NCI-H510A (cell line): ENCODE results near the gene EGR4.

ENCODE experiments used
- DNase-seq: peaks from one replicate; lab custom pipeline; 2025; lab: John Stamatoyannopoulos, UW

Gene EGR4

DNA sequence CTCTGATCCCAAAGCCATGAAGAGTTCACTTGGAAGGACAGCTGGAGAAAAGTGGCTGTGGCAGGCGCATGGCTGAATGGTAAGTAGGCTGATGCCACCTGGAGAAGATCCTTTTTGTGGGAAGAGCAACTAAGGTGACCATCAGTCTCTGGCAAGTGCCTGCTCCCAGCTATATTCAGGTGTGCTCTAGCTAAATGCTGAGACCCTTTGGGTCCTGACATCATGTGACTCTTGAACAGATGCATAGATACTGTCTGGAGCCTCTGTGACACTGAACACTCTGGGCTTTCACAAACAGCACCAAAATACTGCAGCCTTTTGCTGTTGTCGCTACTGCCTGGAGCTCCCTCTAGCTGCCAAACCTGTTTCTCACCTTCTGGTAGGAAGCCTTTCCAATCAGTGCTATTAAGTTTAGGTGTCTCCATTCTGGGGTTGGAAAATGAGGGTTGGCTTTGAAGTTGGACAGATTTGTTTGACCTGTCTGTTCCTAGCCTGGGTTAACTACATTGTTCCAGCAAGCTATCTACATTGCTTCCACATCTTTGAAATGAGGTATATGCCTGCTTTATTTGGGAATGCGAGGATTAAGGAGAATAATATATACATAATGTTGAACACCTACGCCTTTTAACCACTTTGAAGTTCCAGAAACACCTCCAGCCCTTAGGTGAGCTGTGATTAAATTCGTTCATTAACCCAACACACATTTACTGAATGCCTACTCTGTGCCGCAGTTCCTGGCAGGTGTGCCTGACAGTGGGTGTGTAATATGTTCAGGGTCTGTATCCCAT lies 3.1 kb downstream of the EGR4 start:
- DNase-seq = peak; percentile 28

DNA sequence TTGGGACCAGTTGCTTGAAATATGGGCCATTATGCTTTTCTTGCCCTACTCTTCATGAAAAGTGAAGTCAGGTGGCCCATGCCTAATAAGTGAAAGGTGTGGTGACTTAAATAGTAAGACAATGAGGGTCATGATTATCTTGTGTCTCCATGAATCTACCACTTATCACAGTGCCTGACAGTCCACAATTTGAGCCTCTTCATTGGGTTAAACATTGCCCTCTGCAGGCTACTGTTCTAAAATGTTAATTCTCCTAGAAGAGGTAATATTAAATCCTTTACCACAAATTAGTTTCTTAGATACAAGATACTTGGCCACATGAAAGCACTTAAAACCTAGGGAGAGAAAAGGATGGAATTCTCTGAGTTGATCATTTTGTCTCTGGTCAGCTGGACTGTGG lies 4.0 kb downstream of the EGR4 start:
- no peak for DNase-seq

DNA sequence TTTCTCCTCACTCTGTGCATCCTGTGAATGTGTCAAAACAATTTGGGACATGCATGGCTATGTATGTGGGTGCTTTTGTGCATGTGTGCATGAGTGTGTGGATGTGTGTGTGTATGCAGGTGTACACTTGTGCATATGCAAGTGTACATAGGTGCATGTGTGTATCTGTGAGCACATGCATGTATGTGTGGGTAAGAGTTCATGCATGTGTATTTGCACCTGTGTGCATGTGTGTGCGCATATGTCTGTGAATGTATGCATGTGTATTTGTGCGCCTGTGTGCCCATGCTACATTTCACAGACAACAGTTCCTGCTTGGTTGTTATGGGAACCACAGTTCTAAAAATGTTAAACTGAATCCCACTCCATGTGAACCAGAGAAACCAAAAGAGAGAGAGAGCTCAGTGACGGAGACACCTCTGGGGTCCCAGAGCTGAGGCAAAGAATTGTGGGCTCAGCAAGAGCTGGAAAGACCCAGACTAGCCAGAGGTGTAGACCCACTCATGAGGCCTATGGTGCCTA lies 7.2 kb downstream of the EGR4 start:
- no peak for DNase-seq

DNA sequence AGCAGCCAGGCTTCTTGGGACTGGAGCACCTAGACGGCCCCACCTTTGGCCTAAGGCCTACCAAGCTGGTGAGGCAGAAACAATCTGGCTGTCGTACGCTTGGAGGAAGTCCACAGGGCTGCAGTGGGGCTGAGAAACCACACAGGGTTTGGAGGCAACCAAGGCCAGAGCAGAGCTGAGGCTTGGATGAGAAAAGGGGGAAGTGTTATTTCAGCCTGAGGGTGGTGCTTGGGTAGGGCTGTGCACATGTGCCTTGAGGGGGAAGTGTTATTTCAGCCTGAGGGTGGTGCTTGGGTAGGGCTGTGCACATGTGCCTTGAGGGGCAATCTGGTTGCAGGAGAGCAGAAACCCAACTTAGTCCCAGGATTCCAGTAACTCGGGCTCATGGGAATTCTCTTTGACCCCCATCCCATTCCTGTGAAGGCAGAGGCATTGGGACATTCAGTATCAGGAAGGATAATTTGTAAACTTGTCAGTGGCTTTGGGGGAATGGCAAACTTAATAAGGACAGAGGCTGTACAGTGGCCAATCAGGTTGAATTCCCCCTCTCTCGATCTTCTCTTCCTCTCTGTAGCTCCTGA lies 8.1 kb downstream of the EGR4 start:
- no peak for DNase-seq

DNA sequence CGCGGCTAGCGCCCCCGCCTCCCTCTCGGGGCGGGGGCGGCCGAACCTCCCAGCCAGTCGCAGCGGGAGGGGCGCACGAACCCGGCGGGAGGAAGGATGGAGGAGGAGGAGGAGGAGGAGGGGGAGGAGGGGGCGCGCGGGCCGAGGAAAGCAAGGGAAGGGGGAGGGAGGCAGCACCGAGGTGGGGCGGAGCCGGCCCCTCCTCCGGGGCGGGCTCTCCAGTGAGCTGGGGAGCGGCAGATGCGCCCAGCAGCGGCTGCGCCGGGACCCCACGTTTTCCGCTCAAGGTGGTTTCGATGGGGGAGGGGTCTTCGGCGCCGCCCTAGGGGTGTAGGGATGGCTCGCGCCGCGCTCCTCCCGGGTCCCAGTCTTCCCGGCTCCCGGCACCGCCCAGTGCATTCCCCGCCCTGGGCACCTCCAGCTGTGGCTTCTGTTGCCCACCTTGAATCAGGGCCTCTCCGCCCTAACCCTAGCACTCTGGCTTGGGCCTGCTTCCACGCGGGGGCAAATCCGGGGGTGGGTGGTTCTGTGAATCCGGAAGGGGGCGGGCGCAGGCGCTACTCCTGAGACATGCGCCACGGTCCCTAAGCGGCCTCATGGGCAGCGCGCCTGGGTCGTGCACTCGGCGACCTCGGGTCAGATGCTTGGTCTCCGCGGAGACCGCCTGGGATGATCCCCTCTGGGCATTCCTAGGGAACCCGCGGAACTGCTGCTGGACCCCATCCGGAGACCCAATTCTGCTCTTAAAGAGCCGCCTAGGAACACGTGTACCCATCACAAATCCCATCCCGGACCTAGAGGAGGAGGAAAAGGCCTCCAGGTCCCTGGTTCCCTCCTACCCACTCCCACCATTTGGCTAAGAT lies 8.8 kb downstream of the EGR4 start, which contains the start of gene FBXO41:
Gene FBXO41 (minus strand): TSS at position 183 of the 863 bp plus-strand sequence. CDS start 14,848 bp downstream, outside the sequence.
- DNase-seq = peak; percentile 51

DNA sequence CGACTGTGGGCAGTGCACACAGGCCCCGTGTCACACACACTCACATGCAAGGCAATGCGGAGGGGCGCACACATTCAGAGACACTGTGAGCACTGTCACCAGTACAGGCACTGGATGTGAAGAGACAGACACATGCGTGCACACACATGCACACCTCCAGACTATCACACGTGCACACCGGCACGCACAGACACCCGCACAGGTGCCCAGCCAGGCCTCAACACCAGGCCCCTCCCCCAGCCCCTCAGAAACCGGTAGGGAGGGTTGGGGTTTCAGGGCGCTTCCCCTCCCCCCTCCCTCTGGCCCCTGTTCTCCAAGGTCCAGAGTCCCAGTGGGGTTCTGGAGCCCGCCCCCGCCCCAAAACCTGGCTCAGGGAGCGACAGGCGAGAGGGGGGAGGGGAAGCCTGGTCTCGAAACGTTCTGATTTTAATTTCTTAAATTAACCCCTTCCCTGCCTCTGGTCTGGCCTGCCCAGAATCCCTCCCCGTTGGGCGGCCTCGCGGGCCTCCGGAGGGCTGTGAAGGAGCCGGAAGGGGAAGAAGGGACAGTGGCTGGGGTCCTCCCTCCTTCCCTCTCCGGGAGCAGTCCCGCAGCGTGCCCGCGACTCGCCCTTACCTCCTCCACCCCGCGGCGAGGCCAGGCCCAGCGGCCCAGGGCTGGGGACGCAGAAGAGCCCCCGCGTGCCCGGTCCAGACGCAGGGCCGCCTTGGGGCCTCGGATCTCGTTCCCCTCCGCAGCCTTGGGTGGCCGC lies 9.6 kb downstream of the EGR4 start:
- no peak for DNase-seq

DNA sequence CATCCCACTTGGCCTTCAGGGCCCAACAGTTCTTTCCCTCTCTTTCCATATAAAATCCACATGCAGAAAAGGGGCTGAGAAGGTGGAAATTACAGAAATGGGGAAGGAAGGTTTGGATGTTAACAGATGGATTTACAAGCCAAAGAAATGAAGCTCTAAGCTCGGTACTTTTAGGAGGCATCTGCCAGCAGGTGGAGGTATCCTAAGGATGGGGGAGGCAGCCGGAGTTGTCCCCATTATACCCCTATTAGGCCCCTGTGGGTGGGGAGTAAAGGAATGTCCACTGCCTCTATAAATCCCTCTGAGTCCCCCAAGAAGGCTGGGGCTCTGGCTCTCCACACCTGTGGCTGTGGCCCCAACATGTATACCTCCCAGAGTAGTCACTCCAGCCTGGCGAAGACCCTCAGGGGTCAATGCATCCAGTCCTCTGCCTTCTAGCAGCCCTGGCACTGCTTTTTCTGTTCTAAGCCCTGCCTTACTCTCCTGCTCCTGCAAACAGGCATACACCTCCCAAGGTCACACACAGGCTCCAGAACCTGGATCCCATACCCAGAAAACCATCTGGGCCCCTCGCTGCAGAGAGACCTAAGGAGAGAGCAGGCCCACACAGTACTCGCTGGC lies 10.3 kb downstream of the EGR4 start:
- DNase-seq = no peak

DNA sequence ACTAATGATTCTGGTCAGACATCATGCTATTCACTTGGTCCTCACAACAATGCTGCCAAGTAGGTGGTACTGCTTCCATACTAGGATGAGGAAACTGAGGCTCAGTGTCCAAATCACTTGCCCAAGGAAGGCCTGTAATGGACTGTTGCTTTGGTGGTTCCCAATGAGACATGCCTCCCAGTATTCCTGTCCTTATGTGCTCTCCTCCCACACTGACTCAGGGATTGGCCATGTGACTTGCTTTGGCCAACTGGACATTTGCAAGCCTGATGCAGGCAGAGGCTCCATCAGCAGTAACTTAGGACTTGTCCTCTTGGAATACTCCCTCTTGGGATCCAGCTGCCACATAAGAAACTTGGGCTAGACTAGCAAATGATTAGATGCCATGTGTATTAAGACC lies 12.1 kb downstream of the EGR4 start:
- DNase-seq = no peak

DNA sequence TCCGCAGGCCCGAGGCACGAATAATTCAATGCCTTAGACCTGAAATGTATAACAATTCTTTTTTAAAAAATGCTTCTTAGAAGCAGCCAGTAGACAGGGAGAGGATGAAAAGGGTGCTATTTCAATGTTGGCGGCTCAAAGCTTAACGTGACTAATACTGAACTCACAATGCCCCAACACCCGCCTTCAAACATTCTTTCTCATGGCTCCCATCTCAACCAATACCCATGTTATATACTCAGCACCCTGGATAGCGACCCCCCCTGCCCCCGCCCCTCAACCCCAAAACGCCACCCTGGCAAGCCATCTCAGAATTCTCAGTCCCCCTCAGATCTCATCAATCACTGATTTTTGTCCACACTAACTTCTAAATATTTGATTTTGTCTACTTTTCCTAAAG lies 13.5 kb downstream of the EGR4 start:
- DNase-seq = no peak

DNA sequence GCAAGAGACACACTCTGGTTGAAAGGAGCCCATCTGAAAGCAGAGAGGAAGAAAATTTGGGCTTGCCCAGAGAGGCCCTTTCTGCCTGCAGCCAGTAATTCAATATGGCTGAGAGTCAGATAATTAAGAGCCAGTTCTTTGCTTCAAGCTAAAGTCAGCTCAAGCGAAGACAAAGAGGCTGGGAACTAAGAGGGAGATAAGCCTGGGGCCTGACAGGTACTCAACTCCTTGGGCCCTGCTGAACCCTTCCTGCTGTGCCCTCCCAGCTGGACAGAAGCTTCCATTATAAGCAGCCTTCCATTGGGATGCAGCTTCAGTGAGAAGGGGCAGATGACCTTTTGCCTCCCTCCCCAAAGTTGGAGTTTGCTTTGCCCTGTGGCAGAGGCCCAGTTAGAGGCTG lies 21.1 kb downstream of the EGR4 start:
- no peak for DNase-seq

DNA sequence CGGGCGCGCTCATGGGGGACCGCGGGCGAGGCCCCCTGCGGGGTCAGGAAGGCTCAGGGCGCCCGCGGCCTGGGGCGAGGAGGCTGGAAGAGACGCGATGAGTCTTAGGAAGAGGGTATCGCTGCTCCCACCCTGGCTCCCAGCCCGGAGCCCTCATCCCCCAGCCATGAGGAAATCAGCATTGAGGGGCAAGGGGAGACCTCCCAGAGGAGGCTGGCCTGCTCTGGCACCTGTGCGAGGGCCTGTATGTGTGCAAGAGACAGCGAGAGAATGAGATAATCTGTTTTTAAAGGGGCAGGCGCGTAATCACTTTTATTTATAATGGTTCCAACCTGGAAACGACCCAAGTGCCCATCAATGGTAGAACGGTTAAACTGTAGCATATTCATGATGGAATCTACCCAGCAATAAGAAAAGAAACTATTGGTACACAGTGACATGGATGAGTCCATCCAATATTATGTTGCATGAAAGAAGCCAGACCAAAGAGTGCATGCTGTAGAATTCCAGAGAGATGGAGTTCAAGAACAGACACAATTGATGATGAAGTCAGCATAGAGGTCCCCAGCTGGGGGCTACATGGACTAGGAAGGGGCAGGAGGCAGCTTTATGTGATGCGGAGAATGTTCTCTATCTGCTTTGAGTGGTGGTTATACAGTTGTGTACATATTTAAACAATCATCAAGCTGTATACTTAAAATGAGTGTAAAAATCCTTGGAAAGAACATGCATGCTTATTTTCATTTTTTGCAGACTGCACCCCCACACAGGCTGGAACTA lies 23.5 kb downstream of the EGR4 start:
- DNase-seq = no peak

DNA sequence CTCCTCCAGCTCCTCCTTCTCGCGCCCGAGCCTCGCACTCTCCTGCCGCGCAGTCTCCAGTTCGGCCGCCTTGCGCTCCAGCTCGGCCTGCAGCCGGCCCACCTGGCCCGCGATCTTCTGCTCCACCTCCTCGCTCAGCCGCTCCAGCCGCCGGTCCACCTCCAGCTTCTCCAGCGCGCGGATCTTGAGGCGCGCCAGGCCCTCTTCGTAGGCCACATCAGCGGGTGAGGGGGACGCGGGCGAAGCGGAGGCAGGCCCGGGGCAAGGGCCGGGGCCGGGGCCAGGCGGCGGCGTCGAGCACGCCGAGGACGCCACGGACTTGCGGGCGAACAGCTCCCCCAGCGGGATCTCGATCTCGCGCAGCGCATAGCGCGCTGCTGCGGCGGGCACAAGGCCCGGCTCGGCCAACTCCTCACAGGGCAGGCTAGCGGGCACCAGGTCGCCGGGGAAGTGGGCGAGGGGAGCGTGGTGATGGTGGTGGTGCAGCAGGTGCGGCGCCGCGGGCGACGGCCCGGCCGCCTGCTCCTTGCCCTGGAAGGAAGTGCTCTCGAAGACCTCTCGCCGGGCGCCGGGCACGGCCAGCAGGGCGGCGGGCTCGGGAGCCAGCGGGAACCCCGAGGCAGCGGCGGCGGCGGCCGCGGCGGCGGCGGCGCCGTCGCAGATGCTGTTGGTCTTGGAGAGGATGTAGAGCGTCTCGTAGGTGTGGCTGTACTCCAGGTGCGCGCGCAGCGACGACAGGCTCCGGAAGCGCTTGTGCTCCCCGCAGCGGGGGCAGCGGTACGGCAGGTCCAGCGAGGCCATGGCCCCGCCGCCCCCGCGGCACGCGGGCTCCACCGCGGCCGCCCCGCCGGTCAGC lies 24.3 kb downstream of the EGR4 start:
- DNase-seq = peak; percentile 75

DNA sequence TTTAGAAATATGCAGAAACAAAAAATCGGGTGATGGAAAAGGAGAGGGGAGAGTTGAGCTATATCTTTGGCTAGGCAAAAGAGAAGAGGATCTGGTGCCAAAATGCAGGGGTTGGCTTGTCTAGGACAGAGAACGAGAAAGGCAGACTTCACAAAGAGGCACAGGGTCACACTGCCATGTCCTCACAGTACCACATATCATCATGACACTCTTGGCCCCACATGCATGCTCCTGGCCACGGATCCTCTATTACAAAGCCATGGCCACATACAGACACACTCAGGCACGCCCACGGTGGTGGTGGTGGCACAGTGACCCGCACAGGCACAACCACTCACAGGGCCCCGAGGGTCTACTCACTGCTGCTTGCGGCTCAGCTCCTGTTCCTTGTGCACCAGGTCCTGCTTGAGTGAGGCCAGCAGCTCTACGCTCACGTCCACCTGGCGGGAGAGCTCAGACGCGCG lies 24.9 kb downstream of the EGR4 start:
- no peak for DNase-seq

DNA sequence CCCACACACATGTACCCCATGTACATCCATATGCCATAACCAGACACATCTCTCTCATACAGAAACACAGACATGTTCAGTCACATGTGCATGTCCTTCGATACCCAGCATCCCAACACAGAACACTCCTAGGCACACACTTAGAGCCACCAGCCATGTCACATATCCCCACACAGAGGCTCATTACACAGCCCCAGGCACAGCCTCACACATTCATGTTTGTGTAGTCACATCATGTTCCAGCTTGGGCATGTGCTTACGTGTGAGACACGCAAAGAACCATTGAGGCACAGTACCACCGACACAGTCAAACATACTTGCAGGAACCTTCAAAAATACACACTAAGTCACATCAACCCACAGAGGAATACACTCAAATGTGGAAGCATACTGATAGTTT lies 26.3 kb downstream of the EGR4 start:
- DNase-seq = no peak

DNA sequence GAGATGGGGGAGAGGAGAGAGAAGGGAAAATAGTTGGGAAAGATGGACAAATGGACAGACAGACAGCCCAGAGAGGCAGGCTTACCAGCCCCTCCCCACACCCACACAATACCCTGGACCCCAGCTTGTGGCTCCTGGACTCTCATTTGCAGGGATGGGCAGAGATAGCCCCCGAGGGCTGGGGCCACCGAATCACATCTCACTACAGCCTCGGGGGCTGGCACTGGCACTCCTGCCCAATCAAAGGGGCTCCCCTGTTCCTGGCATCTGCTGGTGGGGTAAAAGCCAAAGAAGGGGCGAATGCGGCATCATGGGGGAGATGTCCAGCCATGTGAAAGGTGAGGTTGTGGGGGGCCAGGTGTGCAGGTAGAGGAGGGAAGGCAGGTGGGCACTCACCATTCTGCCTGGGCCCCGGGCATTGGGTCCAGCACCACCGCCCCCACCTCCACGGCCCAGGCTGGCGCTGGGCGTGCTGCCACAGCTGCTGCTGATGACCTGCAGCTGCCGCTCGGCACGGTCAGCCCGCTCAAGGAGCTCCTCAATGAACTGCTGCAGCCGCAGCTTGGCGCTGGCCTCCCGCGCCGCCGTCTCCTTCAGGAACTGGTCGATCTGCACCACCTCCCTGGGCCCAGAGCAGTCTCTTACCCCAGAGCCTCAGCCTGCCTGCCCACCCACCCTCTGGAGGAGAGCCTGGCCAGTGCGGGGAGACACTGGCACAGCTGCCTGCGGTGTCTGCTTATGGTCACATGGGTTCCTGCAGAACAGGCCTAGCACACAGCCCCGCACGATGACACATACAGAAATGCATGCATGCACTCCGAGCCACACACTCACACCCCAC lies 27.1 kb downstream of the EGR4 start:
- DNase-seq = peak; percentile 66

DNA sequence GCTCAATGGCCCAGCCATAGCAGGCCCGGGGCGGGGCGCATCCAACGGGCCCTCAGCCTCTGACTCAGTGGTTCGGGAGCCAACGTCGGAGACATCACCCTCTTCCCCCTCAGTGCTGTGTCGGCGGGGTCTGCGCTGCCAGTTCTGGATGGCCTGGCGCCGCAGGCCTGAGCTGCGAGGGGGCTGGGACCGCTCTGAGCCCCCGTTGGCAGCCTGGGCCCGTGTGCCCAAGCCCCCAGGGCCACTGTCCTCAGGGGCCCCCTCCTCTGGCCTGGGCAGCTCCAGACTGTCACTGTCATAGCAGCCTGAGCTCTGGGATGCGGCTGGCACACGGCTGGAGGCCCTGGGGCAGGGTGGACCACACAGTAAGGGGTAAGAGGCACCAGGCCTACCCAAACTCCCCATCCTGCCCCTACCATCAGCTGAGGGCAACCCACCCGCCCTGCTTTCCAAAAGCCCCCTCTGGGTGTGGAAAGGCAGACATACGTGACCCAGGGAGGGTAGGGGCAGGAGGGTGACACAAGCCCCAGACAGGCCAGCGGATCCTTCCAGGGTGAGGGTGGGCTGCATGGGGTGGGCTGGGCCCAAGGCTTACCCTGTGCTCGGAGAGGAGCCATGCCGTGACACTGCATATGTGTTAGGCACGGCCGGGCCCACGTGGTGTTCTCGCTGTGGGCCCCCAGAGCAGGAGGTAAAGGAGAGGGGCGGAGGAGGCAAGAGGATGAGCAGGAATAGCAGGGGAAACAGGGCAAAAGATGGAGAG lies 27.9 kb downstream of the EGR4 start:
- no peak for DNase-seq

DNA sequence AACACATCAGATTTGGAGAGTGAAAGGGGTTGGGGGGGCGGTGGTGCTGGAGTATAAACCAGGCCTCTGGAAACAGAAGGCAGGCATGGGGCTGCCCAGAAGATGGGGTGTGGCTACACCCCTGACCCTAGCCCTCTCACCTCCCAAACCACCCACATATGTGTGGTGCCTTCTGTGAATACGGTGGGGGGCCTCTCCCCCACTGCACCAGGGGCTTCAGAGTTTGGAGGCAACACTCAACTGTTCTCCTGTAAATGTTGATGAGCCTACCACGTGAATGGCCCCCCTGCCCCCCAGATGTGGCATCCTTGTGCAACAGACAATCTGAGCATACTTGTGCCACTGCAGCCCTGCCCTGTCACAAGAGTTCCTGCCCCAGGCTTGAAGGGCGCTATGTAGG lies 28.6 kb downstream of the EGR4 start:
- DNase-seq = no peak

DNA sequence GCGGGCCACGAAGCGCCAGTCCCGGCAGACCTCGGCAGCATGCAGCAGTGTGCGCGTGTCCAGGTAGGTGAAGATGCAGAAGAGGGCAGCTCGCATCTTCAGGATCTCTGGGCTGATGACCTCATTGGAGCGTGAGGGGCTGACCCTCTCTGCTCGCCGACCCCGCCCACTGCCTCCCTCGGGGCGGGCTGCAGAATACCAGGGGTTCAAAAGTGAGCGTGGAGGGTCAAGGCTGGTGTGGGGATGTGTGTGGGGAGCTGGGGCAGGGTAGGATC lies 29.1 kb downstream of the EGR4 start:
- DNase-seq = no peak
